ENCODE measurements around the gene IGSF11. TPM values are rescaled to one million over a fixed set of nuclear protein-coding genes. Genes with fewer than 3 reads are reported as not detected.

IGSF11 gene
- total RNA-seq, 1 experiment from 2014 or later: not detected

DNA sequence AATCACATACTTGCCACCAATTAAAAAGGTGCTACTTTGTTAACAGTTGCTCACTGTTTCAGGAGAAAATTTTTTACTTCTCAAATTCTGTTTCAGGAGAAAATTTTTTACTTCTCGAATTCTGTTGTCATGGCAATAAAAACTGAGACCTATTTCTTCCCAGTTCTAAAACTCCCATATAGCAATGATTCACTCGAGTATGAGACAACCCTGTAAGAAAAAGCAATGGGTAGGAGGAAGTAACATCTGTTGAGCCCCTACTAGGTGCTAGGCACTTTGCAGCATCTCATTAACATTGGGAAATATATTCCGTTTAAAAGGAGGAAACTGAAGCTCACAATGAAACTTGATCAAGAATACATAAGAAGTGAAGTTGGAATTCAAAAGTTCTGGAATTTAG lies 35.1 kb upstream of the IGSF11 start:
- Mint-ChIP-seq H3K4me1 (ENCODE audit: insufficient read depth, unreplicated experiment) (no peaks in the 10 kb centered on the region), H3K9me3 (ENCODE audit: unreplicated experiment) (no peaks in the 10 kb centered on the region), H3K27me3 (ENCODE audit: insufficient read depth, unreplicated experiment) (peaks cover 21% of the 10 kb centered on the region), H3K4me3 (ENCODE audit: unreplicated experiment) (no peak overlapping the region), H3K36me3 (ENCODE audit: insufficient read depth, unreplicated experiment) (no peaks in the 10 kb centered on the region), H3K27ac (ENCODE audit: low read depth, unreplicated experiment) (no peak overlapping the region)
- BruUV-seq (replicated peaks): no TSS peak
- intact Hi-C loops (cut with micrococcal nuclease): no loop called here
- ChIA-PET POLR2A (no interaction called here), CTCF (interaction anchor here (0.6 kb wide), 1 partner anchor 615 kb away, joined by 4 read pairs; no protein-coding TSS in a partner anchor)
- DNase-seq (ENCODE audit: unreplicated experiment): no peak
- TF ChIP-seq, protein P1, sequence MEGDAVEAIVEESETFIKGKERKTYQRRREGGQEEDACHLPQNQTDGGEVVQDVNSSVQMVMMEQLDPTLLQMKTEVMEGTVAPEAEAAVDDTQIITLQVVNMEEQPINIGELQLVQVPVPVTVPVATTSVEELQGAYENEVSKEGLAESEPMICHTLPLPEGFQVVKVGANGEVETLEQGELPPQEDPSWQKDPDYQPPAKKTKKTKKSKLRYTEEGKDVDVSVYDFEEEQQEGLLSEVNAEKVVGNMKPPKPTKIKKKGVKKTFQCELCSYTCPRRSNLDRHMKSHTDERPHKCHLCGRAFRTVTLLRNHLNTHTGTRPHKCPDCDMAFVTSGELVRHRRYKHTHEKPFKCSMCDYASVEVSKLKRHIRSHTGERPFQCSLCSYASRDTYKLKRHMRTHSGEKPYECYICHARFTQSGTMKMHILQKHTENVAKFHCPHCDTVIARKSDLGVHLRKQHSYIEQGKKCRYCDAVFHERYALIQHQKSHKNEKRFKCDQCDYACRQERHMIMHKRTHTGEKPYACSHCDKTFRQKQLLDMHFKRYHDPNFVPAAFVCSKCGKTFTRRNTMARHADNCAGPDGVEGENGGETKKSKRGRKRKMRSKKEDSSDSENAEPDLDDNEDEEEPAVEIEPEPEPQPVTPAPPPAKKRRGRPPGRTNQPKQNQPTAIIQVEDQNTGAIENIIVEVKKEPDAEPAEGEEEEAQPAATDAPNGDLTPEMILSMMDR (IDR thresholded peaks at IDR 0.05; ENCODE audit: unreplicated experiment): no peak

DNA sequence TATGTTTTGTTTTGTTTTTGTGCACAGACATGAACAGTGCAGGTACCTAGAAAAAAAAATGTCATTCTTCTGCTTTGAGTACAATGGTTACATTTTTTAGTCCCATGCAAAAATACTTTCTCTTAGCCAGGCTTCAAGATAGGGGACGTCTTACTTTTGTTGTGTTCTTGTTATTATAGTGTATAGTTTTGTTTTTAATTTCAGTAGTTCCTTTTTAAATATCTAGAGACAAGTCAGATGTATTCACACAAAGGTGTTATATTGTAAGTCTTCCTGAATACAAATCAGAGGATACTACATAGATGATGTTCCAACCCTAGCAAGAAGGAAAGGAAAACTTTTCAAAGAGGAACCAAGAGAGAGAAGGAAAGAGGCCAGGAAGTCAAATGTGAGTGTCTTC lies 28.8 kb upstream of the IGSF11 start:
- Mint-ChIP-seq H3K27ac (ENCODE audit: low read depth, unreplicated experiment) (no peak overlapping the region), H3K9me3 (ENCODE audit: unreplicated experiment) (no peaks in the 10 kb centered on the region), H3K4me3 (ENCODE audit: unreplicated experiment) (no peak overlapping the region), H3K27me3 (ENCODE audit: insufficient read depth, unreplicated experiment) (peaks cover 80% of the 10 kb centered on the region), H3K36me3 (ENCODE audit: insufficient read depth, unreplicated experiment) (no peaks in the 10 kb centered on the region), H3K4me1 (ENCODE audit: insufficient read depth, unreplicated experiment) (no peaks in the 10 kb centered on the region)
- no peak for DNase-seq (ENCODE audit: unreplicated experiment)
- intact Hi-C loops (cut with micrococcal nuclease): no loop called here
- TF ChIP-seq, protein P1 (IDR thresholded peaks at IDR 0.05; ENCODE audit: unreplicated experiment): no peak
- POLR2A ChIA-PET: no interaction called here
- CTCF ChIA-PET: interaction anchor here (1.1 to 1.5 kb wide), 2 partner anchors 179 to 181 kb away, joined by 3 to 6 read pairs; no protein-coding TSS in a partner anchor
- BruUV-seq (replicated peaks): no TSS peak

DNA sequence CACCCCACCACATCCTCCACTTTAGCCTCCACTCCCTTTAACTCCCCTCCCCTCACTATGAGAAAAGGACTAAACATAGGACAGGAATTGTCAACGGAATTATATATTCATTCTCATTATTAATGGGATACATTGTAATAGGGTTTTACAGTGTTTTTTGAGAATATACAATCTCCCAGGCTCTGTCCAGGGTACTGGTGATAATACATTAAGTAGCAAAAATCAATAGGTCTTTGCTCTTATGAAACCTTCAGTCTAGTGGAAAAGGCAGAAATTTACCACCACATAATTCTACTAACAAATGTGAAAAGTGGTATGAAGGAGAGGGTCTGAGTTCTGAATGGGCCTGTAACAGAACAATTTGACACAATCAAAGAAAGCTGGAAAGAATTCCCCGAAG lies 28.2 kb upstream of the IGSF11 start:
- Mint-ChIP-seq H3K36me3 (ENCODE audit: insufficient read depth, unreplicated experiment) (no peaks in the 10 kb centered on the region), H3K27ac (ENCODE audit: low read depth, unreplicated experiment) (no peak overlapping the region), H3K4me1 (ENCODE audit: insufficient read depth, unreplicated experiment) (no peaks in the 10 kb centered on the region), H3K27me3 (ENCODE audit: insufficient read depth, unreplicated experiment) (peaks cover 79% of the 10 kb centered on the region), H3K9me3 (ENCODE audit: unreplicated experiment) (no peaks in the 10 kb centered on the region), H3K4me3 (ENCODE audit: unreplicated experiment) (no peak overlapping the region)
- no TSS peak for BruUV-seq (replicated peaks)
- intact Hi-C loops (cut with micrococcal nuclease): no loop called here
- TF ChIP-seq, protein P1 (IDR thresholded peaks at IDR 0.05; ENCODE audit: unreplicated experiment): no peak
- ChIA-PET CTCF (interaction anchor here (1.1 to 1.5 kb wide), 2 partner anchors 179 to 181 kb away, joined by 3 to 6 read pairs; no protein-coding TSS in a partner anchor), POLR2A (no interaction called here)
- DNase-seq (ENCODE audit: unreplicated experiment): no peak

DNA sequence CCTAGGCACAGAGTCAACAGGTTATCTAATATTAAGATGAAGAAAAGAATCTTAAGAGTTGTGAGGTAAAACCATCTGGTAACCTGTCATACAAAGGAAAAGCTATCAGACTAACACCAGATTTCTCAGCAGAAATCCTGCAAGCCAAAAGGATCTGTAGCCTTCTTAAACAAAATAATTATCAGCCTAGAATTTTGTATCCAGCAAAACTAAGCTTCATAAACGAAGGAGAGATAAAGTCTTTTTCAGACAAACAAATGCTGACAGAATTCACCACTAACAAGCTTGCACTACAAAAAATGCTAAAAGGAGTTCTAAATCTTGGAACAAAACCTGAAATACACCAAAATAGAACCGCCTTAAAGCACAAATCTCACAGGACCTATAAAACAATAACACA lies 9.9 kb upstream of the IGSF11 start:
- ChIA-PET POLR2A (no interaction called here), CTCF (interaction anchor here (1.9 to 4.3 kb wide), 2 partner anchors 10 to 161 kb away, joined by 10 to 49 read pairs; partner anchors contain the start of gene IGSF11)
- no TSS peak for BruUV-seq (replicated peaks)
- Mint-ChIP-seq H3K27me3 (ENCODE audit: insufficient read depth, unreplicated experiment) (peaks cover 5% of the 10 kb centered on the region), H3K9me3 (ENCODE audit: unreplicated experiment) (peaks cover 12% of the 10 kb centered on the region), H3K27ac (ENCODE audit: low read depth, unreplicated experiment) (no peak overlapping the region), H3K4me3 (ENCODE audit: unreplicated experiment) (no peak overlapping the region), H3K4me1 (ENCODE audit: insufficient read depth, unreplicated experiment) (no peaks in the 10 kb centered on the region), H3K36me3 (ENCODE audit: insufficient read depth, unreplicated experiment) (no peaks in the 10 kb centered on the region)
- TF ChIP-seq, protein P1 (IDR thresholded peaks at IDR 0.05; ENCODE audit: unreplicated experiment): no peak
- intact Hi-C loops (cut with micrococcal nuclease): no loop called here
- DNase-seq (ENCODE audit: unreplicated experiment): no peak

All from MCF 10A (cell line).